Measurements from ENCODE around the gene RAN.
"Not testable (repeated sequence)": the region's sequence is repeated elsewhere in the genome, so short reads cannot be mapped to it uniquely, and the experiment has no call there.

- TF ChIP-seq POLR2A, CTCF (IDR thresholded peaks at IDR 0.05): not testable (repeated sequence)
Measured at GRCh38 chr12:130848785-130849305, 23.0 kb upstream of the RAN start.
